IPS-NIHi11 (cell line): Measurements from ENCODE around the gene DHX38.

ENCODE experiments used
- DNase-seq: peaks from one replicate; pipeline ENCODE4 v3.0.0; 2012; ENCODE audit warnings: mixed read lengths, low spot score

Gene DHX38

GRCh38 chr16:72122916-72123315, 29.3 kb downstream of the DHX38 start:
- no peak for DNase-seq

DNA sequence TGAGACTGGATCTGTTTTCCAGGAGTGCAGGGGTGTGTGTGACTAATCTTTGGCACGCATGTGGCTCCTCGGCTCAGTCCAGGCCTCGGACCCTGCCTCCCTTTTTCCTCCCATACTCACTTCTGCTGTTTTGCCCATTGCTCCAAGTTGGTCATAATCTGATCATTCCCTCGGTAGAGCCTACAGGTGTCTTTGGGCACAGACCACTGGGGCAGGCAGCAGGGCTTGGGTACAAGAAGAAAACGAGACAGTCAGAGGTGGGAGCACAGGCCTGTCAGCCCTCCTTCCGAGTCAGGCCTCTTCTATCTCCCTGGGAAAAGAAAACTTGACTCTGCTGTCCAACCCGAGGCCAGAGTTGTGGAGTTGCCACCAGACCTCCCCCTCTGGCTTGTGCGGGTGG, 29.8 kb downstream of the DHX38 start:
- DNase-seq: no peak

- no peak for DNase-seq
Measured at GRCh38 chr16:72124148-72124547, 30.5 kb downstream of the DHX38 start.

- peak; percentile 86 for DNase-seq
Measured at GRCh38 chr16:72124761-72125634, 31.4 kb downstream of the DHX38 start.

DNA sequence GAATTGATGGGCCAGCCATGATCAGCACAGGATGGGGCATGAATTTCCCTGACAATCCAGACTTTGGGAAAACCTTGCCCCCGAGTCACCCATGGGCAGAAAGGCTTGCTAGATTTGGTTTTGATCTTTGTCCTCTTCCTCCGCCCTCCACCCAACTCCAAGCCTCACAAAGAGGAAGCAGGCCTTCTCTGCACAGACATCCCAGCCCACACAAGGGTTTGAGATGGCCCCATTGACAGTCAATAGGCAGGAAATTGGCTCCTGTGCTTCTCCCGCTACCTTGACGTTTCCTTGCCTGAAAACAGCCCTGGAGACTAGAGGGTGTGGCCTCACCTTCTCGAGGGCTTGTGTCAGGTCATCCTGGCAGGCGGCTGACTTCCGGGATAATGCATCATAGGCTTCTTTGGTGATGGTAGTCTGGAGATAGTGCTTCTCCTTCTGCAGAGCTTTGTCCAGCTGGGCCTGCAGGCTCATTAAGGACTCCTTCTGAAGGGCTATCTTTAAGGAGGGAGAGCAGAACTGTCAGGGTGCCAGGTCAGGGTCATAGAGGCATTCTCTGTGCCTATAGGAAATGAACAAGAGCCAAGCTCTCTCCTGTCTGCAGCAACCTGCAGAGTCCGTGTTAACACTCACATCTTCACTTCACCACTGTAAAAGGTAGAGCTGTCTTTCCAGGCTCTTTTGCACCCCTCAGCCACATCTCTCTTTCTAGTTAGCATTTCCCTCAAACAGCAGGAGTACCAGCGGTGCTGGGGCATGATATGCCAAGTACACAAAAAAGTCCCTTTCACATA, 32.2 kb downstream of the DHX38 start:
- DNase-seq: no peak

GRCh38 chr16:72126429-72126765, 32.8 kb downstream of the DHX38 start:
- no peak for DNase-seq

- no peak for DNase-seq
Measured at GRCh38 chr16:72128701-72129100, 35.1 kb downstream of the DHX38 start.

DNA sequence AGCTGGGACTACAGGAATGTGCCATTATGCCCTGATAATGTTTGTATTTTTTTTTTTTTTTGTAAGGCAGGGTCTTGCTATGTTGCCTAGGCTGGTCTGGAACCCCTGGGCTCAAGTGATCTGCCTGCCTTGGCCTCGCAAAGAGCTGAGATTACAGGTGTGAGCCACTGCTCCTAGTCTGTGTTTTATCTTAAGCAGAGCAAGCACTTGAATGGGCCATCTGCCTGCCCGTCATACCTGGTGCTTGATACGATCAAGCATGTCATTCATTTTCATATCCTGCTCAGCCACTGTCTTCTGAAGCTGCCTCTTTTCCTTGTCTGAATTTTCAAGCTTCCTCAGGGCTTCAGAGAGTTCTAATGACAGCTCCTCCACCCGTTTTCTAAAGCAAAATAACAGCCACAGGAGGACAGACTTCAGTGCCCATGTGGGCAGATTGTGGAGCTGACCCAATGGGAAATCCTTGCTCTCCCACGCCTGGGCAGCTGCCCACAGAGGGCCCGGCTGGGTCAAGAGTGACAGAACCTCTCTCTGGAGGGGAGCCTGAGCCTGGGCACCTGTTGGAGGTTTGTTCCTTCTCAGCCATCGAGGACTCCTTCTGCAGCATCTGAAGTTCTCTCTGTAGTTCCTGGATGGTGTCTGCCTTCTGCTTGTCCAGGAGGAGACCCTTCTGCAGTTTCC, 36.5 kb downstream of the DHX38 start:
- DNase-seq: no peak

- peak; percentile 31 for DNase-seq
Measured at GRCh38 chr16:72131036-72131435, 37.4 kb downstream of the DHX38 start.

GRCh38 chr16:72132726-72133125, 39.1 kb downstream of the DHX38 start:
- DNase-seq: no peak

DNA sequence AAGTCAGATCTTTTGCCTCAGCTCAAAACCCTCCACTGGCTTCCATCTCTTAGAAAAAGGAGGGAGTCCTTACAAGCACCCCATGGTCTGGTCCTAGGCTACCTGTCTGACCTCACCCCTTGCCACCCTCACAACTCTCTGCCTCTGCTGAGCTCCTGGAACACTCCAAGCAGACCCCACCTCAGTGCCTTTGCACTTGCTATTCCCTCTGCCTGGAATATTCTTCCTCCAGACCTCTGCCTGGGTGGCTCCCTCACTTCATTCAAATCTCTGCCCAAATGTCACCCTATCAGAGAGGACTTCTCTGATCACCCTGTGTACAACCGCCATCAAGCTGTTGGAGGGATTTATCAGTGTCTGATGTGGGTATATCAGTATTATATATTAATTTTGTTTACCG, 40.9 kb downstream of the DHX38 start:
- no peak for DNase-seq

GRCh38 chr16:72137380-72138063, 43.9 kb downstream of the DHX38 start:
- no peak for DNase-seq

DNA sequence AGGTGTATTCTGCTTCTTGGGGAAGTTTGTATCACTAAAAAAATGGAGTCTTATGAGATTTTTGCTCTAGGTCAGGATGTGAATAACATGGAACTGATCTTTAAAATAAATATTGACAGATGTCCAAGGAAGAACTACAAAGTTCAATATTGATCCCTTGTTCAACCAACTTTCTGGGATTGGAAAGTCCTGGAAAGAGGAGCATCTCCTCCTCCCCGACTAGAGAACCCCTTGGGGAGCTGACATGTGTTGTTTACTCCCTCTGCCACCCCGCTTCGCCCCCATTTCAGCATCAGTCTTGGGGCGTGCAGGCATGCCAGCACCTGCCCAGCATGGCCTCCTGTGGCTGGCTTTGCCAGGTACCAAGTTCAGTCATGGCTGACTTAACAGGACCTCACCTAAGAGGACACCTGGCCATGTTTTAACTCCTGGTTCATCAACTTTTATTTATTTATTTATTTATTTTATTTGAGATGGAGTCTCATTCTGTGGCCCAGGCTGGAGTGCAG, 44.5 kb downstream of the DHX38 start:
- DNase-seq: no peak

GRCh38 chr16:72139908-72140307, 46.3 kb downstream of the DHX38 start:
- no peak for DNase-seq

- DNase-seq: no peak
Measured at GRCh38 chr16:72142476-72142875, 48.8 kb downstream of the DHX38 start.

DNA sequence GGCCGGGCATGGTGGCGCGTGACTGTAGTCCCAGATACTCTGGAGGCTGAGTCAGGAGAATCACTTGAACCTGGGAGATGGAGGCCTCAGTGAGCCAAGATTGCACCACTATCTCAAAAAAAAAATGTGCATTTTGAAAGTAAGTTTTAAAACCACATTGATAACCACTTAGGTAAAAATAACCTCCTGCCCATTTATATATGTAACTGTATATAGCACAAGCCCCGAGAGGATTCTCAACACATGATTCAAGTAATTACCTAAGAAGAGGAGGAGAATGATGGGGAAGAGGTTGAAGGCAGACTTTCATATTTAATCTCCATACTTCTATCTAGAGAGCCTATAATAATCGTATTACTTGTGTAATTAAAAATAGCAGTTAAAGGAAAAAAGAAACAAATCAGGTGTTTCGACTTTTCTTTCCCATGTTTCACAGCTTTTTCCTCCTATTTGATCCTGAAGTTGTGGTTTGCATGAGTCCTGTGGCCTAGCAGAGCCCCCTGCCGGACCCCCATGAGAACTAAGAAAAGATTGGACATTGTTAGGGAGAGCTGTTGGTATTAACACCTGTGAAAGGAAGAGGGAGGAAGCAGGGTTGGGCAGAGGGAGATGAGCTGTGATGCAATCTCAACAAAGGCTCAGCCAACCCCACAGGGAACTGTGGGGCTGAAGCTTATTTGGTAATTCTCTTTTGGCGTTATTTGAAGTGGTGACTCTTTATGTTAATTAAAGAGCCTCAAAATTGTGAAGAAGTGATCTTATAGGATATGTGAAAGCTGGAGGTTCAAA, 56.2 kb downstream of the DHX38 start:
- peak; percentile 27 for DNase-seq

DNA sequence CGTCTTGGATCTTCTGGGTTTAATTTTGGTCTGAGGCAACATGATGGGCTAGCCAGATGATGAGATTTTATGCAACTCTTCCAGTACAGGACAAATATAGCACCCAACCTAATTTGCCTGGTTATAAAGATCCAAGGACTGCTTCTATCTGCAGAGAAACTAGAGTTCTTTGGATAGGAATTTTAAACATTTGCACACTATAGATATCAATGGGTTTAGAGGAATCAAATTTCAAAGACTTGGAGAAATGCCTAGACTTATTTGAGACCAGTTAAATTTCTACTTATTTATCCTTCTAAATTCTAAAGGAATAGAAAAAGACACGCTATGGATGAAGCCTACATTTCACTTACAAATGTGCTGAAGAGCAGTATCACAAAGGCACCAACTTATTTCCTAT, 65.7 kb downstream of the DHX38 start:
- no peak for DNase-seq

GRCh38 chr16:72159801-72160200, 66.2 kb downstream of the DHX38 start:
- DNase-seq: no peak

GRCh38 chr16:72162105-72162692, 68.6 kb downstream of the DHX38 start:
- DNase-seq: no peak
